OCI-LY3 (cell line): Measurements from ENCODE around the gene SPSB4.

Experiments
- EZH2phosphoT487 ChIP-seq: fragments of 200-600 bp; shearing (Covaris generic); IDR thresholded peaks from 2 replicates; pipeline ENCODE4 v1.6.1; 2018; ENCODE audit warnings: antibody characterized with exemption, mixed run types, low read depth
- TF ChIP-seq, protein P1 (sequence below): fragments of 200-600, 300-600 bp; sonication (generic); IDR thresholded peaks from 2 replicates; pipeline ENCODE4 v1.5.1; 2014; ENCODE audit warnings: antibody characterized with exemption, low read length, low read depth

DNA sequence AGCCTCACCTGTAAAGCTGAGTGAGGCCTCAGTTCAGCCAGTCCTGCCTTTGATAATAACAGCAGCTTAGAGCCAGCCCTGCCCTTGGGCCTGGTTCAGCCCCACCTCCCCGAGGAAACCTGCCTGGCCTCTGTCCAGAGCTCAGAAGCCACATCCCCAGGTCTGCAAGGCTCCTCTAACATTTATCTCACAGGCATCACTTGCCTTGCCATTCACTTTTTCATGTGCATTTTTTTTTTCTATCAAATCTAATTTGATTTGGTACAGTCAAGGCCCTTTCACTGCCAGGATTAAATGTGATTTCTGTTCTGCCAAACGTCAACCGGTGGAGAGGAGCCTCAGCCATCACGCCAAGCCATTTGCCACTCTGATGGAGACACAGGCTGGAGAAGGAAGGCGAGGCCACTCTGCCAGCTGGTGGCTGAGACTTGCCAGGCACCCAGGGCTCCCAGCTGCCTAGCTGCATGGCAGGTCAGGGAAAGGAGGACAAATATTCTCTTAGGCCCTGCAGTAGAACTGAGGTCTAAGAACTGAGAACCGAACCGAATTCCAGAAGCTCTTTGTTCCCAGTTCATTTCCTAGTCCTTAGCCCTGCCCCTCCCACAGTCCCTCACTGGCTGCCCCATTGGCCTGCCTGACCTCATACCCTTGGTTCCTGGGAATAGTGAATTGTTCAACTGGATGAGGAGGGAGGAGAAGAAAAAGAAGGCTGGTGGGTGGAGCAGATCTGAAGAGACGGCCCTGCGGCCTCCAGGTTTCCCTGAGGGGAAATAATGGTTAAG lies 76.4 kb downstream of the SPSB4 start:
- TF ChIP-seq, protein P1, sequence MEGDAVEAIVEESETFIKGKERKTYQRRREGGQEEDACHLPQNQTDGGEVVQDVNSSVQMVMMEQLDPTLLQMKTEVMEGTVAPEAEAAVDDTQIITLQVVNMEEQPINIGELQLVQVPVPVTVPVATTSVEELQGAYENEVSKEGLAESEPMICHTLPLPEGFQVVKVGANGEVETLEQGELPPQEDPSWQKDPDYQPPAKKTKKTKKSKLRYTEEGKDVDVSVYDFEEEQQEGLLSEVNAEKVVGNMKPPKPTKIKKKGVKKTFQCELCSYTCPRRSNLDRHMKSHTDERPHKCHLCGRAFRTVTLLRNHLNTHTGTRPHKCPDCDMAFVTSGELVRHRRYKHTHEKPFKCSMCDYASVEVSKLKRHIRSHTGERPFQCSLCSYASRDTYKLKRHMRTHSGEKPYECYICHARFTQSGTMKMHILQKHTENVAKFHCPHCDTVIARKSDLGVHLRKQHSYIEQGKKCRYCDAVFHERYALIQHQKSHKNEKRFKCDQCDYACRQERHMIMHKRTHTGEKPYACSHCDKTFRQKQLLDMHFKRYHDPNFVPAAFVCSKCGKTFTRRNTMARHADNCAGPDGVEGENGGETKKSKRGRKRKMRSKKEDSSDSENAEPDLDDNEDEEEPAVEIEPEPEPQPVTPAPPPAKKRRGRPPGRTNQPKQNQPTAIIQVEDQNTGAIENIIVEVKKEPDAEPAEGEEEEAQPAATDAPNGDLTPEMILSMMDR, result no peak
- TF ChIP-seq EZH2phosphoT487, result no peak
